ENCODE measurements around the gene ZNF599. TPM values are rescaled to one million over a fixed set of nuclear protein-coding genes. Genes with fewer than 3 reads are reported as not detected.
"Not testable (repeated sequence)": the region's sequence is repeated elsewhere in the genome, so short reads cannot be mapped to it uniquely, and the experiment has no call there.

The ZNF599 gene
- total and polyA plus RNA-seq, 2 experiments from 2014 or later: 6.0 to 6.2 TPM

DNA sequence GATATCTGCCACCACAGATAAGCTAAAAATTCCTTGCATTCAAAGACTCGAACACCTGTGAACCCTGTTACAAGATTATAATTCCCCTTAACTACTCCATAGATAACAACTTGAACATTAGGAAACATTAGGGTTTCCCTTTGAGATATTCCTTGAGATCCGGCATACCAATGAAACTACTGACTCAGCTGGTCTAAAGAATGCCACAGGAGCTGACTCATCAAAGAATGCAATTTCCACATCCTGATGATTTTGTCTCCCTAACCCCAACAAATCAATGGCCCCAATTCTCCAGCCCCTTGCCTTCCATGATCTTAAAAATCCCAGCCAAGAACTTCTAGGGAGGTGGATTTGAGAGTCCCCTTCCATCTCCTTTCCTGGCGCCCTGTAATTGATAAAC is 35.6 kb upstream of the ZNF599 start:
- H3K4me3 ChIP-seq: no peak overlapping the region
- no peak for DNase-seq (ENCODE audit: low spot score)
- H2AFZ ChIP-seq: no peak overlapping the region
- TF ChIP-seq EZH2phosphoT487 (IDR thresholded peaks at IDR 0.05; ENCODE audit: low read depth, severe bottlenecking, unreplicated experiment) (no peak), EZH2 (IDR thresholded peaks at IDR 0.05; ENCODE audit: borderline replicate concordance) (no peak)
- TF ChIP-seq, protein P1, sequence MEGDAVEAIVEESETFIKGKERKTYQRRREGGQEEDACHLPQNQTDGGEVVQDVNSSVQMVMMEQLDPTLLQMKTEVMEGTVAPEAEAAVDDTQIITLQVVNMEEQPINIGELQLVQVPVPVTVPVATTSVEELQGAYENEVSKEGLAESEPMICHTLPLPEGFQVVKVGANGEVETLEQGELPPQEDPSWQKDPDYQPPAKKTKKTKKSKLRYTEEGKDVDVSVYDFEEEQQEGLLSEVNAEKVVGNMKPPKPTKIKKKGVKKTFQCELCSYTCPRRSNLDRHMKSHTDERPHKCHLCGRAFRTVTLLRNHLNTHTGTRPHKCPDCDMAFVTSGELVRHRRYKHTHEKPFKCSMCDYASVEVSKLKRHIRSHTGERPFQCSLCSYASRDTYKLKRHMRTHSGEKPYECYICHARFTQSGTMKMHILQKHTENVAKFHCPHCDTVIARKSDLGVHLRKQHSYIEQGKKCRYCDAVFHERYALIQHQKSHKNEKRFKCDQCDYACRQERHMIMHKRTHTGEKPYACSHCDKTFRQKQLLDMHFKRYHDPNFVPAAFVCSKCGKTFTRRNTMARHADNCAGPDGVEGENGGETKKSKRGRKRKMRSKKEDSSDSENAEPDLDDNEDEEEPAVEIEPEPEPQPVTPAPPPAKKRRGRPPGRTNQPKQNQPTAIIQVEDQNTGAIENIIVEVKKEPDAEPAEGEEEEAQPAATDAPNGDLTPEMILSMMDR (IDR thresholded peaks at IDR 0.05; ENCODE audit: poor library complexity): no peak
- no peaks in the 10 kb centered on the region for H3K27me3 ChIP-seq
- H3K27ac ChIP-seq: no peak overlapping the region
- WGBS (ENCODE audit: low lambda C conversion rate, missing lambda C conversion rate): 92% methylated on average over 3 of the region's 3 CpGs
- H3K79me2 ChIP-seq: no peaks in the 10 kb centered on the region
- H3K9me2 ChIP-seq (replicated peaks; ENCODE audit: insufficient read depth): no peaks in the 10 kb centered on the region
- H4K20me1 ChIP-seq (ENCODE audit: insufficient read depth, poor library complexity, severe bottlenecking): no peaks in the 10 kb centered on the region
- no peak overlapping the region for H3K4me2 ChIP-seq
- H3K9me3 ChIP-seq (ENCODE audit: low read depth): no peaks in the 10 kb centered on the region
- no peaks in the 10 kb centered on the region for H3K36me3 ChIP-seq (replicated peaks; ENCODE audit: insufficient read depth, low read depth)
- no peaks in the 10 kb centered on the region for H3K4me1 ChIP-seq (ENCODE audit: insufficient read depth)

DNA sequence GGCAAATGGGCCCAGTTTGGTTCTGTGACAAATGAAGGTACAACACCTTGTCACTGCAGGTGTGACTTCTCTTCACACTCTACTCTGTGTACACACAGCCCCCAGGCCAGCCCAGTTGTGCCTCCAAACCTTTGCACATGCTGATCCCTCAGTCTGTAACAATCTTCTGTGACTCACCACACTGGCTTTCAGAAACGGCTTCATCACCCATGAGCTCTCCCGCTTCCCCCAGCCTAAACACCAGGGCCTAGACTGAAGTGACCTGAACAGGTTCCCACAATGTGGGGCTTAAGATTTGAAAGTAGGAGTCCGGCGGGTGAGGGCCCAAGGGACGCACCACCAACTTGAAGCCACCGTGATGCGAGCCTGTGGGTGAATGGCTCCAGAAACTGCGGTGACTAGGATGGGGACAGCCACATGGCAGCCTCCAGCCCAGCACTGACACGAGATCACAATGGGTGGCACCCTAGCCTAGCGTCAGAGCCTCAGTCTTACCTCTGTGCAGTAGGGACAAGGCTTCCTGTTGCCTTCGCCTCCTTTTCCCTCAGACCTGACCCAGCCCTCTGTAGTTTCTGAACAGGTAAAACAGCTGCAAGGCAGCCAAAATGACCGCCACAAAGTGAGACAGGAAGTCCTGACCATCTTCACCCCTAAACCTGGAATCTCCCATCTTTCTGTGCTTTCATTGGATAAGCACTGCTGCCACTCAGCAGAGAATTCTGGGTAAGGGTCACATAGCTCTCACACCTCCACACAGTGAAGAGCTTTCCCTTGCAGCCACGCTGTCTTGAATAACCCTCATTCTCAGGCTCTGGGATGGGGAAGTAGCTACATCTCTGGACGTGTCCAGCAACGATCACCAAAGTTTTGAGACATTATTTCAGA is 34.2 kb upstream of the ZNF599 start:
- Histone ChIP-seq H3K4me3 (no peak overlapping the region), H3K4me1 (ENCODE audit: insufficient read depth) (no peaks in the 10 kb centered on the region), H3K79me2 (no peaks in the 10 kb centered on the region), H3K27me3 (no peaks in the 10 kb centered on the region), H3K36me3 (replicated peaks; ENCODE audit: insufficient read depth, low read depth) (no peaks in the 10 kb centered on the region), H2AFZ (no peak overlapping the region), H3K27ac (no peak overlapping the region), H3K9me3 (ENCODE audit: low read depth) (no peaks in the 10 kb centered on the region), H3K9me2 (replicated peaks; ENCODE audit: insufficient read depth) (no peaks in the 10 kb centered on the region), H3K4me2 (no peak overlapping the region), H4K20me1 (ENCODE audit: insufficient read depth, poor library complexity, severe bottlenecking) (no peaks in the 10 kb centered on the region)
- 83% methylated on average over 15 of the region's 15 CpGs for WGBS (ENCODE audit: low lambda C conversion rate, missing lambda C conversion rate)
- TF ChIP-seq EZH2 (IDR thresholded peaks at IDR 0.05; ENCODE audit: borderline replicate concordance) (no peak), EZH2phosphoT487 (IDR thresholded peaks at IDR 0.05; ENCODE audit: low read depth, severe bottlenecking, unreplicated experiment) (no peak)
- TF ChIP-seq, protein P1 (IDR thresholded peaks at IDR 0.05; ENCODE audit: poor library complexity): no peak
- DNase-seq (ENCODE audit: low spot score): no peak

DNA sequence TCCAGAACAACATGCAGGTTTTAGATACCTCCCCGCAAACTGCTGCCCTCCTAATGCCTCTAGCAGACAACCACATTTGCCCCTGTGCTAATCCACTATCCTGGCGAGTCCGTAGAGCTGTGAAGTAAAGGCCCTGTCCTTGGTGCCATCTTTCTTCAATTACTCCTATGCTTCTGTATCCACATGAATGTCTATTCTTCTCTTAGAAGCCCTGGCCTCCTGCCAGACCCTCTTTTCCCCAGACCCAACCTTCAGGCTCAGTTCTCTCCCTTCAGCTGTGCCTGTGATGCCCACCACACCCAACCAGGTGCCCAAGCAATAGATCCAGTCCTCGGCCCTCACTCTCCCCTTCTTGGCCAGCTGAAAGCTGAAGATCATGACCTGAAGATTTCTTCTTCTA is 31.1 kb upstream of the ZNF599 start:
- Histone ChIP-seq H3K4me2 (no peak overlapping the region), H4K20me1 (ENCODE audit: insufficient read depth, poor library complexity, severe bottlenecking) (no peaks in the 10 kb centered on the region), H3K27ac (no peak overlapping the region), H3K27me3 (no peaks in the 10 kb centered on the region), H3K4me1 (ENCODE audit: insufficient read depth) (no peaks in the 10 kb centered on the region), H3K36me3 (replicated peaks; ENCODE audit: insufficient read depth, low read depth) (no peaks in the 10 kb centered on the region), H3K9me3 (ENCODE audit: low read depth) (no peaks in the 10 kb centered on the region), H2AFZ (no peak overlapping the region), H3K4me3 (no peak overlapping the region), H3K9me2 (replicated peaks; ENCODE audit: insufficient read depth) (no peaks in the 10 kb centered on the region), H3K79me2 (no peaks in the 10 kb centered on the region)
- DNase-seq (ENCODE audit: low spot score): no peak
- TF ChIP-seq, protein P1 (IDR thresholded peaks at IDR 0.05; ENCODE audit: poor library complexity): no peak
- WGBS (ENCODE audit: low lambda C conversion rate, missing lambda C conversion rate): 75% methylated on average over 4 of the region's 4 CpGs

DNA sequence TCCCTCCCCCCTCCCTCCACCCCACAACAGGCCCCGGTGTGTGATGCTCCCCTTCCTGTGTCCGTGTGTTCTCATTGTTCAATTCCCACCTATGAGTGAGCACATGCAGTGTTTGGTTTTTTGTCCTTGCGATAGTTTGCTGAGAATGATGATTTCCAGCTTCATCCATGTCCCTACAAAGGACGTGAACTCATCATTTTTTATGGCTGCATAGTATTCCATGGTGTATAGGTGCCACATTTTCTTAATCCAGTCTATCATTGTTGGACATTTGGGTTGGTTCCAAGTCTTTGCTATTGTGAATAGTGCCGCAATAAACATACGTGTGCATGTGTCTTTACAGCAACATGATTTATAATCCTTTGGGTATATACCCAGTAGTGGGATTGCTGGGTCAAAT is 23.9 kb upstream of the ZNF599 start:
- not testable (repeated sequence) for H3K9me3 ChIP-seq (ENCODE audit: low read depth); H3K27ac ChIP-seq; H3K36me3 ChIP-seq (replicated peaks; ENCODE audit: insufficient read depth, low read depth); H3K4me3 ChIP-seq; H3K4me1 ChIP-seq (ENCODE audit: insufficient read depth); DNase-seq (ENCODE audit: low spot score); H4K20me1 ChIP-seq (ENCODE audit: insufficient read depth, poor library complexity, severe bottlenecking); H3K27me3 ChIP-seq; H3K9me2 ChIP-seq (replicated peaks; ENCODE audit: insufficient read depth); H3K4me2 ChIP-seq; H2AFZ ChIP-seq; H3K79me2 ChIP-seq
- 83% methylated on average over 6 of the region's 6 CpGs for WGBS (ENCODE audit: low lambda C conversion rate, missing lambda C conversion rate)
